Aorta (tissue), 5 donors: ENCODE results near the gene ARFGAP1. TPM values are rescaled to one million over a fixed set of nuclear protein-coding genes. Genes with fewer than 3 reads are reported as not detected.
A peak's percentile ranks its signal among the peaks of the same experiment; 100 is the strongest.

Experiments
- ATAC-seq: fragments of 200-7000 bp; cut with Tn5 transposase; one replicate; pipeline ENCODE4 v1.9.1; 2022; ENCODE audit warnings: moderate library complexity; ENCODE audit not compliant: low FRiP score
- DNase-seq, 2 donors: peaks; one replicate each; pipeline ENCODE4 v3.0.0-alpha.2; 2020
- H3K27ac ChIP-seq, 2 donors: one replicate each; pipeline ENCODE4 v1.5.1; 2013; ENCODE audit warnings: low read length in 2 of 2, mild to moderate bottlenecking in 2 of 2, moderate library complexity in 2 of 2, control low read depth in 1 of 2, inconsistent platforms in 1 of 2, low read depth in 1 of 2
- H3K27me3 ChIP-seq, 2 donors: one replicate each; pipeline ENCODE4 v1.6.1; 2013; ENCODE audit warnings: control low read depth in 1 of 2, low read length in 1 of 2, mild to moderate bottlenecking in 1 of 2, moderate library complexity in 1 of 2; ENCODE audit not compliant: insufficient read depth in 2 of 2, control insufficient read depth in 1 of 2
- H3K36me3 ChIP-seq, 2 donors: one replicate each; pipeline ENCODE4 v1.6.1; 2013; ENCODE audit warnings: control low read depth in 1 of 2, low read length in 1 of 2, mild to moderate bottlenecking in 1 of 2; ENCODE audit not compliant: insufficient read depth in 2 of 2, control insufficient read depth in 1 of 2
- H3K4me1 ChIP-seq, 2 donors: one replicate each; pipeline ENCODE4 v1.6.1; 2013; ENCODE audit warnings: low read length in 2 of 2, control low read depth in 1 of 2, mild to moderate bottlenecking in 1 of 2, moderate library complexity in 1 of 2; ENCODE audit not compliant: insufficient read depth in 2 of 2, control insufficient read depth in 1 of 2
- H3K4me3 ChIP-seq, 2 donors: one replicate each; pipeline ENCODE4 v1.5.1; 2013; ENCODE audit warnings: low read length in 2 of 2, control low read depth in 1 of 2, mild to moderate bottlenecking in 1 of 2
- H3K9me3 ChIP-seq: one replicate; pipeline ENCODE4 v1.6.1; 2013; ENCODE audit warnings: mild to moderate bottlenecking, low read length; ENCODE audit not compliant: control insufficient read depth
- WGBS, 2 donors: extraction: QIAGEN DNeasy Blood & Tissue Kit; methylation state at CpG; one replicate each; pipeline ENCODE4 v1.1.7; 2013; 5-methylcytosine and 5-hydroxymethylcytosine counted together
- intact Hi-C, 2 donors: fragments of 100-400 bp; cut with DNase I; formaldehyde crosslinking; loops; one replicate each; pipeline versions ENCODE4 v1.14.2 to v1.15.0; 2022
- polyA plus RNA-seq, 2 donors: library from polyadenylated mRNA; stranded (reverse); fragments of 200-250 nt; gene quantifications; one replicate each; pipeline ENCODE4 v1.2.3, GENCODE V29; 2013
- total RNA-seq, 2 donors: library from RNA; stranded (reverse); fragmentation: NEBNext Ultra II Directional; extraction: Animal tissue kit (Norgen Biotek cat#: 25700); gene quantifications; one replicate each; pipeline ENCODE4 v1.2.1, GENCODE V29; 2021
- donor health status: healthy with polysubstance abuse.
- donor health status: Bipolar disorder and iron deficiency.
- donor health status: DM: no; HTN: no; CAD: no.
- donor health status: DM: no; HTN: no; CAD: no.
- donor health status: DM: yes; HTN: yes; CAD: no.

The ARFGAP1 gene
- total and polyA plus RNA-seq, 4 donors: 21.7 to 202 (median 81.9) TPM

GRCh38 chr20:63269724-63270123 is 2.9 kb upstream of the ARFGAP1 start:
- no peak for ATAC-seq
- Histone ChIP-seq H3K27ac (no peak overlapping the region), H3K4me3 (no peak overlapping the region), H3K9me3 (no peaks in the 10 kb centered on the region), H3K36me3 (no peaks in the 10 kb centered on the region), H3K27me3 (no peaks in the 10 kb centered on the region), H3K4me1 (no peaks in the 10 kb centered on the region)
- WGBS, 2 donors: 89 to 94% methylated on average over 9 of the region's 9 CpGs
- intact Hi-C loops: no loop called here
- DNase-seq: no peak

DNA sequence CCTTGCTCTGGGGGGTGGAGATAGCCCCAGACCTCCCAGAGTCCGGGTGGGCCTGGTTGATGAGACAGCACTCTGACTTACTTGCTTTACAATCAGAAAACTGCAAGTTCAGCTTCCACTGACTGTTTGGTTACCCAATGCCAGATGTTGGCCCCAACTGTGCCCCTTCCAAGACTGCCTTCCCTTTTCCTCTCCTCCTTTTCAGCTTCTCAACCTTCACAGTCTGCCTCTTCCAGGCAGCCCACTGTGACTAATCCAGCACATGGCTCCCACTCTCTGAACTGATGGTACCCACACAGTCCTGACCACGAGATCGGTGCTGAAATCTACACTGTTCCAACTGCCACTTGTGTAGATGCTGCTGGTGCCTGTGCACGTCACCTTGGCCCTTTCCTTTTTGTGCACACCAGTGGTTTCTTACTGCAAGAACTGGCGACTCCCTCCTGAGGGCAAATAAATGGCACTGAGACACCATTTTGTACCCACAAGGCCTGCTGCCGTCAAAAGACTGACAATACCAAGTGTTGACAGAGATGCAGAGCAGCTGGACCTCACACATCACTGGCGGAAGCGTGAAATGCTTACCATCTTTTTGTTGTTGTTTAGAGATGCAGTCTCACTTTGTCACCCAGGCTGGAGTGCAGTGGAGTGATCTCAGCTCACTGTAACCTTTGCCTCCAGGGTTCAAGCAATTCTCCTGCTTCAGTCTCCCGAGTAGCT is 1.8 kb upstream of the ARFGAP1 start:
- H3K27me3 ChIP-seq: no peaks in the 10 kb centered on the region
- no peak overlapping the region for H3K27ac ChIP-seq
- no peak for DNase-seq
- WGBS, 2 donors: 90 to 93% methylated on average over 9 of the region's 9 CpGs
- H3K4me3 ChIP-seq: no peak overlapping the region
- no peaks in the 10 kb centered on the region for H3K9me3 ChIP-seq
- H3K4me1 ChIP-seq: no peaks in the 10 kb centered on the region
- no peak for ATAC-seq
- no peaks in the 10 kb centered on the region for H3K36me3 ChIP-seq
- intact Hi-C loops: no loop called here

- no peaks in the 10 kb centered on the region for H3K27me3 ChIP-seq
- peak overlapping the region; percentile 86 to 94 for H3K4me3 ChIP-seq
- ATAC-seq: no peak
- no peak overlapping the region for H3K27ac ChIP-seq
- H3K4me1 ChIP-seq: no peaks in the 10 kb centered on the region
- no peaks in the 10 kb centered on the region for H3K36me3 ChIP-seq
- intact Hi-C loops: no loop called here
- no peak for DNase-seq
- no peaks in the 10 kb centered on the region for H3K9me3 ChIP-seq
- 1% methylated on average over 32 to 37 of the region's 37 CpGs for WGBS, 2 donors
These were observed 506 bp downstream of the ARFGAP1 start for GRCh38 chr20:63273059-63273579.

- Histone ChIP-seq H3K27me3 (no peaks in the 10 kb centered on the region), H3K27ac (no peak overlapping the region), H3K36me3 (no peaks in the 10 kb centered on the region), H3K4me3 (peak overlapping the region in 1 of 2 donors; percentile 94), H3K4me1 (no peaks in the 10 kb centered on the region), H3K9me3 (no peaks in the 10 kb centered on the region)
- WGBS, 2 donors: 22 to 25% methylated on average over 20 of the region's 20 CpGs
- ATAC-seq (no peak), DNase-seq (no peak)
- intact Hi-C loops: no loop called here
These were observed 1.2 kb downstream of the ARFGAP1 start for GRCh38 chr20:63273635-63274380.

DNA sequence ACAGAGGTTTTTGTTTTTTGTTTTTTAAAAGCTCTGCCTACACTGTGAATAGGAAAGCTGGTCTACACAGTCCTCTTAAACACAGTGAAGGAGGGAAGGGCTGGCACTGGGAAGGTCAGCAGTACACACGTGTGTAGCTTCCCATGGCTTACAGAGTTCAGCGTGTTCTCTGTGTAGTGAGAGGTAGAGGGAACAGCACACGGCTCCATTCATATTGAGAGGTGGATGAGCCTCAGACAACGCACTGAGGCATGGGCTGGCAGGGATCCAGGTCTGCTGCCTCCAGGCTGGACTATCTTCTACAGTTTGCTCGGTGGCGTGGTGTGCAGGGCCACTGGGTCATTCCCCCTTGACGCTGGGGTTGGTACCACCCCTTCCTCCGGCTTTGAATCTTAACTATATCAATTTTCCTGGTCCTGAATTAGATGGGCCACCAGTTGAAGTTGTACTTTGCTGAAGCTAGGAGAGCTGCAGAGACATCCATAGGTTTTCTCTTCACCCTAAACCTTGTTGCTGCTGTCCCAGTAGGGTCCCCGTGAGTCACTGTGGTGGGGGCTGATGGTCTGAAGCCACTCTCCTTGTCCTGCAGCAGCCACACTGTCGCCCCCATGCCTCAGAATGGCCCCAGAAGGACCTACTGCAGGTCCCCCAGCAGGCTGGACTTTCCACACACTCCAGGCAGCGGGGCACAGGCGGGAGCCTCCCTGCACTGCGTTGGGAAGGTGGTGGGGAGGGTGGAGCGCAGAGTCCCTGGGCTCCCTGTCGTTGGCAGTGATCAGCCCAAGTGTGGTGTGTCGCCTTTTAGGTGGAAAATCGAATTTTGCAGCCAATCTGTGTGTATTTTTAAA is 2.0 kb downstream of the ARFGAP1 start:
- intact Hi-C loops: no loop called here
- no peak for ATAC-seq
- no peaks in the 10 kb centered on the region for H3K27me3 ChIP-seq

DNA sequence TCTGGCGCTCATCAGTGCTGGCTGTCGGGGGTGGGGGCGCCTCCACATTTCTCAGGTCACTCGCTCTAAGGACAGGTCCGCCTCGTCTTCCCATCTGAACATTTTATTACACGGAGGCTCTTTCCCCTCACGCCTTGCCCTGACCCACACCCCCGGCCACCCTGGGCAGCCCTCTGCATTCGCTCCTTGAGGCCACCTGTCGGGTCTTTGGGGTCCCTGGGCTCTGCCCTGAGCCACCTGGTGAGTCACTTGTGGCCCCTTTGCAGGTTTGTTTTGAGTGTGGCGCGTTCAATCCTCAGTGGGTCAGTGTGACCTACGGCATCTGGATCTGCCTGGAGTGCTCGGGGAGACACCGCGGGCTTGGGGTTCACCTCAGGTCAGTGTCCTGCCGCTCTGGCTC is 3.2 kb downstream of the ARFGAP1 start:
- 91 to 92% methylated on average over 18 of the region's 18 CpGs for WGBS, 2 donors
- H3K36me3 ChIP-seq: no peaks in the 10 kb centered on the region

More for the DNA sequence above, 2.0 kb downstream of the ARFGAP1 start:
- Histone ChIP-seq H3K9me3 (no peaks in the 10 kb centered on the region), H3K4me3 (no peak overlapping the region), H3K4me1 (no peaks in the 10 kb centered on the region), H3K27ac (no peak overlapping the region), H3K36me3 (no peaks in the 10 kb centered on the region)
- 73 to 74% methylated on average over 17 of the region's 17 CpGs for WGBS, 2 donors
- DNase-seq: no peak

DNA sequence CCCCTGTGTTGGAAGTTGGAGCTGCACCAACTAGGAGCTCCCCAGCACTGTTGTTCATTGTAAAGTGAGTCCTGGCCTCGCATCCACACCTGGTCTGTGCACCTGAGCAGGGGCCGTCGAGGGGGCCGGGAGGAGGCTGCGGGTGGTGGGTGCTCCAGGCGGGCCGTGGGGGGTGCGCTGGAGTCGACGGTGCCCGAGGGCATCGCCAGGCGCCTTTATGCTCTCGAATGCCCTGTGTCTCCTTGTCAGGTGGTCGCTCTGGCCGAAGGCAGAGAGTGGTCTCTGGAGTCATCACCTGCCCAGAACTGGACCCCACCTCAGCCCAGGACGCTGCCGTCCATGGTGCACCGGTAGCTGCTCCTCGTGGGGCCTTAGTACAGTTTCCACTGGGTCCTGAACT is 4.3 kb downstream of the ARFGAP1 start:
- Histone ChIP-seq H3K9me3 (no peaks in the 10 kb centered on the region), H3K27ac (no peak overlapping the region), H3K27me3 (no peaks in the 10 kb centered on the region), H3K36me3 (no peaks in the 10 kb centered on the region), H3K4me1 (no peaks in the 10 kb centered on the region), H3K4me3 (no peak overlapping the region)
- ATAC-seq (no peak), DNase-seq (no peak)
- 90 to 94% methylated on average over 20 of the region's 20 CpGs for WGBS, 2 donors
- intact Hi-C loops: no loop called here

More for the DNA sequence above, 3.2 kb downstream of the ARFGAP1 start:
- no peak for ATAC-seq
- no peaks in the 10 kb centered on the region for H3K4me1 ChIP-seq
- no peak overlapping the region for H3K4me3 ChIP-seq
- no peaks in the 10 kb centered on the region for H3K27me3 ChIP-seq
- no peak overlapping the region for H3K27ac ChIP-seq
- H3K9me3 ChIP-seq: no peaks in the 10 kb centered on the region
- DNase-seq: no peak
- intact Hi-C loops: no loop called here

DNA sequence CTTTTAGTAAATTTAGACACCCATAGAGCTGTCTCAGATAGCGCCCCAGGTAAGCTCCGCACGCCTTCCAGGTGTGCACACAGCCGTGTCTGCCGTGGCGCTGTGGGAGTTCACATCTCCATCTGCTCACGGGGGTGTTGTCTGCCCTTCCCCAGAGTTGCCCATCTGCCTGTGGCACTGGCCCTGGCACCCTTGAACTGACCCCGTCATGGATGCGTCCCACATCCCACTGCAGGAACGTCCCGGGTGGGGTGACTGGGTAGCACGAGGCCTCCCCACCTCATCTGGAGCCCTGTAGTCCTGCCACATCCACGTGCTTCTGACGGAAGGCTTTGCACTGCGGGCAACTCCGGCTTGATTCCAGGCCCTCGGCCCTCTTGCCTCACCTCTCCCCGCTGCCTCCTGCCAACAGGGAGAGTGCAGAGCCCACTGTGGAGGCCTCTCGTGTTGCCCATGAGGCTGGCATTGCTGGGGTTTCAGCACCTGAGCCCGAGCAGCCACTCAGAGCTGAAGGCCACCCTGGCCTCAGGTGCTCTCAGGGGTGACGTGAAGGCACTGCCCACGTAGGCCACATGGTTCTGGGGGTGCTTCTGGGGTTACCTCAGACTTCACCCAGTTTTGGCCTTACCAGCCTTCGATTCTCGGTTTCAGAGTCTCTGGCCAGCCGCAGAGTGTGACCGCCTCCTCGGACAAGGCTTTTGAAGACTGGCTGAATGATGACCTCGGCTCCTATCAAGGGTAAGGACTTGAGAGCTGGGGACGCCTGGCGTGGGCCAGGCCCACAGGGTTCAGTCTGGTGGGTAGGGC is 5.1 kb downstream of the ARFGAP1 start:
- peak in 1 of 2 donors; percentile 36 for DNase-seq
- no peak overlapping the region for H3K4me3 ChIP-seq
- no peaks in the 10 kb centered on the region for H3K9me3 ChIP-seq
- H3K4me1 ChIP-seq: no peaks in the 10 kb centered on the region
- no peaks in the 10 kb centered on the region for H3K36me3 ChIP-seq
- intact Hi-C loops: no loop called here
- WGBS, 2 donors: 90 to 92% methylated on average over 30 of the region's 30 CpGs
- H3K27ac ChIP-seq: no peak overlapping the region
- ATAC-seq: no peak
- H3K27me3 ChIP-seq: no peaks in the 10 kb centered on the region
